SW480 (cell line): Measurements from ENCODE around the gene SHLD2.
"Not testable (repeated sequence)": the region's sequence is repeated elsewhere in the genome, so short reads cannot be mapped to it uniquely, and the experiment has no call there.

Source experiments
- DNase-seq: peaks from one replicate; pipeline ENCODE4 v3.0.0-alpha.2; 2016; ENCODE audit warnings: low spot score

The SHLD2 gene

DNA sequence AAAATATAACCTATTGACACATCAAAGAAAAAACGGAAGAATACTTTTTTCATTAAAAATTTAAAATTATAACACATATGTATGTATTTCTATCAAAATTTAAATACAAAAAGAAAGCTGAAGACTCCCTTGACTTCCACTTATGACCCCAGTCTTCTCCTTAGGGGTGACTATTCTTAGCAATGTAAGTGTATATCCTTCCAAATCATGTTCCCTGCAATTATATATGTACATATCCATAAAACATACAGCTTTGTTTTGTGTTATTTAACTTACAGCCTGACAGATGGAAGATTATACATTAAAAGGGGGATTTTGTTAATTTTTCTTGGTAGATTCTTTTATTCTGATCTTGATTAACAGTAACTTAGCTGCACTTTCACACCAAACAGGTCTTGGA is 9.5 kb upstream of the SHLD2 start:
- no peak for DNase-seq

DNA sequence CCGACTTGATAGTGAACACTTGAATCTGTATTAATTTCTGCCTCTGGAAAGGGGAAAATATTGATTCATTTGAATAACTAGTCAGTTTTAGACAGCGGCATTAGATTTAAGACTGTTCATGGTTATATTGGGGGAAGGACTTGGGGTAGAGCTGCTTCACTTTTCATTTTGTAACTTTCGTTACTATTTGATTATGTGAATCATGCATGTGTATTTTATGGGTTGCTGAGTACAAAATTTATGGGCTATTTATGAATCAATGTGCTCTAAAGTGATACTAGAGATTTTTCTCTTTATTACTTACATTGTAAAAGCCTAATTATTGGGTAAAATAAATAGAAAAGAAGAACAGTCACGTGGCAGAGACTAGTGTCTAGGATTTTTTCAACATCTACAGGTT is 5.3 kb upstream of the SHLD2 start:
- DNase-seq, result no peak

DNA sequence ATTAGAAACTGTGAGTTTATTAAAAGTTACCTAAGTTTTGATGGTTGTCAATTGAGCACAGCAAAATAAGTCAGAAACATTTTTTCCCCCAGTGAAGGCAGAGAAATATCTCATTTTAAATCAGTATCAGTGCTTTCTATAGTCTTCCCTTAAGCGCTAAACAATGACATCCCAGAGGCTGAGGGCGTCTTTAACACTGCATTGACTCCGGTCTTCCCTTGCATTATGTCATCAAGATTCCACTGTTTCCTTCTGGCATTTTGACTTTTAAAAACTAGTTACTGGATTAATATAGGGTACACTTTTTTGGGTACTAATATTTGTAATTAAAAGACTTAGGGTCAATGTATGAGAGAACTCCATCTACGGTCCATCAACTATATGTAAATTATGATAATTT is 4.2 kb upstream of the SHLD2 start:
- DNase-seq, result no peak

DNA sequence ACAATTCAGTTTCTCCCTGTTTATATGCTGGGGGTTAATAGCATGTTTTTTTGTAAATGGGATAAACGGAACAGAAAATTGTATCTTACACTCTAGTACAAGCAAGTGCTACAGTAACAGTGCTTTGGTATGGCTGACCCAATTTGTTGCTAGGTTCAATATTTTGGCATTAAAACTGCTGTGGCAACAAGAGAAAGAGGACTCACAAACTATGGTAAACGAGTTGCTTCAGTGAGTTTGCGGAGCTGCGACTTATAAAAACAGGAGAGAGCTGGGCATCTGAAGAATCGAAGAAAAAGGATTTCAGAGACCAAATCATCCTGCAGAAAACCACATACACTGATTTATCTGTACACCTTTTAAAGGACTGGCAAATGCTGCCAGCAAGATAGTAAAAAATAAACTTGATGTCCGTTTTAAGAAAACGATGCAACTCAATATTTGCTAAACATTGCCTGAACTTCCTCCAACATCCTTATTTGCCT is 2.6 kb upstream of the SHLD2 start:
- DNase-seq, result peak; percentile 7

DNA sequence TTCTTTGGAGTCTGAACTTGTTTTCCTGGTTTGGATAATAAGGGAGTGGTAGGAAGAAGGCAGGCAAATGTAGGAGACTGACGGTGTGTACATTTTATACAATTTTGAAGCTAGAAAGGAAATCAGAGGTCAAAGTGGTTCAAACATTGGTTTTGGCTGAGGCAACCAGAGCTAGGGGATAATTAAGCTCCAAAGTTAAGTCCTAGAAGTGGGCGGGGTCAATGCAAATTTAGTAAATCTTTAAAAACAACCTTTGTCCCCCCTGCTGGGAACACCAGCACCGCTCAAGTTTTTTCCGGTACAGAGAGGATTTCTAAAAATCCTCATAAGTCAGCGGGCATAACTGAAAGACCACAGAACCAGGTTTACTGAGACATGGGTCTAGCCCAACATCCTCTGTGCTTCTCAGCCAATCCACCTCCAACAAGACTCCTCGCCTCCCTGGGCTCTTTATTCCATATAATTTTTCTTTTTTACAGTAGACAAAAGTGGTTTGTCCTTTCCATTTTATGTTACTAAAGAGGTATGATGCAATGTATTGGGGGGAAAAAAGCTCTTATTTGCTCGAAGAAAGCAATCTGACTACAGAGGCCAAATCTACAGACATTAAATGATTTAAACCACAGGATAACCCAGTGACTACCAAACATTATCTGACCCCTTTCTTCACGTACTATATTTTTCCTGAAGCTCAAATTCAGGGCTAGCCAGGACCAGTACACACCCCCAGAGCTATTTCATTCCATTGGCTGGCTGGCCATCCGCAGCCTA is 2.0 kb upstream of the SHLD2 start:
- peak; percentile 63 for DNase-seq

DNA sequence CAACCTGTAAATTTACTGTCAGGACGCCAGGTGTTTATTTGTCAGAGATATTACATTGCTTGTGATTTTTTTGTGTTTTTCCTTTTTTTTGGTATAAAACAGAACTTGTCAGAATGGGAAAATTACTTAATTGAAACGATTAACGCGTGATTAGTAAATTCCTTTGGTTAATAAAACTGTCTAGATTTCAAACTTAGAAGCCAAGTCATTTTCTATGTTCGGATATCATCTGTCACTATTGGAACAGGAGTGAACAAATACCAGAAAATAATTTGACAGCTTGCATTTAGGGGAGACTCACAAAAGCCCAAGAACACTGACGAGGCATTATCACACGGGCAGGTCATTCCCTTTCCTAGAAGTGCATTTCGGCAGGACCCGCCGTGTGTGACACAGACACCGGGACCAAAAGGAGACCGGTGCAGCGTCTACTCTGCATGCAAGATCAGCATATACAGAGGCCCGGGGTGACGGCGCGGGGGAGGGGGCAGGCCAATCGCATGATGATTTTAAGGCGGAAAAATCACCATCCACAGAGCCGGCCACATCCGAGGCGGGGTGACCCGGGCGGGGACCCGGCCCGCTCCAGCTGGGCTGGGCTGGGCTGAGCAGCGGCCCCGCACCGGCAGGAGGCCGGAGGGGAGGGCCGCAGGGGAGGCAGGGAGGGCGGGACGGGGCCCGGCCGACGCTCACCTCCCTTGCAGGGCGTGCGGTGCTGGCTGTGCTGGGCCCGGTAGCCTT is 1.2 kb upstream of the SHLD2 start:
- DNase-seq, result peak; percentile 55

DNA sequence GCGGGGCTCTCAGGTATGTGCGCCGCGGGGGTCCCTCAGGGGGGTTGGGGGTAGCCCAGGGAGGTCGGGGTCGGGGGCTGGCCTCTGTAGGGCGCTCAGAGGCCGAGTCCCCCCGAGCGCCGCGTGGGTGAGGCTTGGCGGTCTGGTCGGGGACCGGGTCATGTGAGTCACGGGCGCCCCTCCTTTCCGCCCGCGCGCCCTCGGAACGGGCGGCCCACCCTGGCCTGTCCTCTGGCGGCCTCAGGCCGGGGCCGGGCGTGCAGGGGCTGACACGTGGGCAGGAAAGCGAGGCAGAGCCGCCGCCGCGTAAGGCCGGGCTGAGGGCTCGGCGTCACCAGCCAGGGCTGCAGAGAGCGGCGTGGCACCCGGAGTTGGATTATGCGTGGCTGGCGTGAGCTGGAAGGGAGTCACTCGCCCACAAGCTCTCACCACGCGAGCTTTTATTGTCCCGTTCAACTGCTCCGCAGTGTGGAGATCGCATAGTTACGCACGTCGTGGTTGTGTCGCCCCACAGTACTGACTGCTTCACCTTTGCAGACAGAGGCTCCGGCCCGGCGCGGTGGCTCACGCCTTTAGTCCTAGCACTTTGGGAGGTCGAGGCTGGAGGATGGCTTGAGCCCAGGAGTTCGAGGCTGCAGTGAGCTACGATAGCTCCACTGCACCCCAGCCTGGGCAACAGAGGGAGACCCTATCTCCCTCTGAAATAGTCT is 385 bp downstream of the SHLD2 start:
- peak; percentile 80 for DNase-seq

DNA sequence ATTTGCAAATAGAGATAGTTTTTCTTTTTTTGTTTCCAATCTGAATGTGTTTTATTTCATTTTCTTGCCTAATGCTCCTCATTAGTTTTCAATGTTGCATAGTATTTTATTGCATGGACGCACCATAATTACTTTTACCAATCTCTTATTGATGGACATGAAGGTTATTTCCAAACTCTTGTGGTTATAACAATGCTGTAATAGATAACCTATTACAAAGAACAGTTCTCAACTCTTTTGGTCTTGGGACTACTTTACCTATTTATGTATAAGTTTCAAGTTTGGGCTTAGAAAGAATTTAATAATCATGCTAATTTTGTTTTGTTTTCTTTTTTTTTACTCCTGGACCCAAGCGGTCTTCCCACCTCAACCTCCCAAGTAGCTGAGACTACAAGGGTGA is 7.0 kb downstream of the SHLD2 start:
- no peak for DNase-seq

DNA sequence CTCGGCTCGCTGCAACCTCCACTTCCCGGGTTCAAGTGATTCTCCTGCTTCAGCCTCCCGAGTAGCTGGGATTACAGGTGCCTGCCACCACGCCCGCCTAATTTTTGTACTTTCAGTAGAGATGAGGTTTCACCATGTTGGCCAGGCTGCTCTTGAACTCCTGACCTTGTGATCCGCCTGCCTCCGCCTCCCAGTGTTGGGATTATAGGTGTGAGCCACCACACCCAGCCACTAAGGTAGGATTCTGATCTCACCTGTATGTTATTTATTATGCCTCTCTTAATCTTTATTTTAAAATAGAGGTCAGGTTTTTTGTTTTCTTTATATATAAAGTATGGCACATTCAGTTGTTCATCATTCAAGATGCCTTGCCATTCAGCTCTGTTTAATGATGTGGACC is 9.7 kb downstream of the SHLD2 start:
- DNase-seq, result not testable (repeated sequence)

DNA sequence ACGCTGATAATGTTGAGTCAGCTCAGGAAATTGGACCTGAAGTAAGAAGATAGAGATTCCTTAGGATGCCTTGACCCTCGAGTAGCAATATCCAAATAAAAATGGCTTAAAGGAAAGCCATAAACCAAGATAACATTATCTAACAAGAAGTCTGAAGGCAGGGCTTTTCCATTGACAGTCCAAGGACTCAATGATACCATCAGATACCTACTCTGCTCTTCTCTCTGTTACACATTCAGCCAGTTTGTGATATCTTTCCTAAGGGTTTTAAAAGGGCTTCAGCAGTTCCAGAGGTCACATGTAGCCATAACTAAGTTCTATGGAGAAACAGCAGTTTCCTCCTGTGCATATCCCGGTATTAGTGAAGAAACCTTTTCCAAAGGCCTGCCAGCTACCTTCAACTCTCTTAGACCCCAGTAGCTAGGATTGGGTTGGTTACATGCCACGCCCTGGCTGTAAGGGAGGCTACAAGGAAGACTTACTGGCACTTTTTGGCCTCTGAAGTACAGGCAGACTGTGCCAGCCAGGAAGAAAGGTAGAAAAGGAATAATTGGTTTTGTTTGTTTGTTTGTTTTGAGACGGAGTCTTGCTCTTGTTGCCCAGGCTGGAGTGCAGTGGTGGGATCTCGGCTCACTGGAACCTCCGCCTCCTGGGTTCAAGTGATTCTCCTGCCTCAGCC is 10.6 kb downstream of the SHLD2 start:
- no peak for DNase-seq

DNA sequence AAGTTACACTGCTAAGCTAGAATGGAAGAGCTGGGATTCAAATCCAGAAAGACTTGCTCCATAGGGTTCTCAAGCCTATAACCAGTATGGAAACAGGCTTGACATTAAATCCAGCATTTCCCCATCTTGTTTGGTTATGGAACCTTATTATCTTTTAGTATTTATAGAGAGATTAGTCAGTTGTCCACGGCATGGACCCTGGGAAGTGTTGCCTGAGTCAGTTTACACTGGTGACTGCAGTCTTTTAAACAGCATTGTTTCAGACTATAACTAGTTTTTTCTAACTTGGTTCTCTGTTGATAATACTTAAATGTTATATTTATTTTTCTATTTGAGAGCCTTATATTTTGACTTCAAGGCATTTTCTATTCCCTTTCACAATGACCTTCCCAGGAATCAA is 23.1 kb downstream of the SHLD2 start:
- not testable (repeated sequence) for DNase-seq

DNA sequence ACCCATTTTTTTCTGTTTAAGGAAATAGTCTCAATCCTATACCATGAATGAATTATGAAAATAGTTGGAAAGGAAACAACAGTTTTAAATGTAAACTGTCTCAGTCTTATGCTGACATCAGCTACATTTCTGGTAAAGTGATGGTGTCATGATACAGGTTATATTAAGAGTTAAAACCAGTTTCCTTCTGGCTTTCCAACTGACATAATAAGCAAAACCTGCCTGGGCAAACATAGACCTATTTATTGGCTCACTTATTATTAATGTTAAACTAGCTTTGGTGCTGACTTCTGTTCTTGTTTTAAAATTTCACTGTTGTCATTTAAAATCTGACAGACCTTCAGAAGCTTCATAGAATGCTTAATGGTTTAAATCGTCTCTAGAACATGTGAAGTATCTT is 24.0 kb downstream of the SHLD2 start:
- DNase-seq, result not testable (repeated sequence)

DNA sequence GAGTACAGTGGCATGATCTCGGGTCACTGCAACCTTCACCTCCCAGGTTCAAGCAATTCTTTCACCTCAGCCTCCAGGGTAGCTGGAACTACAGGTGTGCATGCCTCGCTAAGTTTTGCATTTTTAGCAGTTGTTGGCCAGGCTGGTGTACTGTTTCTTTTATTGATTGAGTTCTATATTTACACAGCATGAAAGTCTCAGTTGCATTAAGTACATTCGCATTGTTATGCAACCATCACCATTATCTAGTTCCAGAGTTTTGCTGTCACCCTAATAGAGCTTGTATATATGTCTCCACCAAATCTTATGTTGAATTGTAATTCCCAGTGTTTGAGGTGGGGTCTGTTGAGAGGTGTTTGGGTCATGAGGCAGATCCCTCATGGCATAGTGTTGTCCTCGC is 28.3 kb downstream of the SHLD2 start:
- not testable (repeated sequence) for DNase-seq

DNA sequence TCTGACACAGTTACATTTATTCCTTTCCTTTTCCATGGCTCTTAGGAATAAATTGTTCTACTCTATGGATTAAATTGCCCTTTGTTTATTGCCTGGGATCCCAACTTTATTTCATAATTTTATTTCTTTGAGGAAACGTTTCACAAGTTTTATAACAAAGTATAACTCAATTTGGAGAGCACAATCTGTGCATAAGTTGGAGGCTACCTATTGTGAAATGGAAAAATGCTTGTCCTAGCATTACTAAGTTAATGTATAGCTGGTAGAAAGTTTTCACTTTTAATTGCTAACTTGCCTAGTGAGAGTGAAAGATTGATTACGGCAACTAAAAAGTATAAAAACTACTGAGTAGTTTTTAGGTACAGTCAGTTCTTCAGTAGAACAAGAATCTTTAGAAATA is 32.0 kb downstream of the SHLD2 start:
- not testable (repeated sequence) for DNase-seq

DNA sequence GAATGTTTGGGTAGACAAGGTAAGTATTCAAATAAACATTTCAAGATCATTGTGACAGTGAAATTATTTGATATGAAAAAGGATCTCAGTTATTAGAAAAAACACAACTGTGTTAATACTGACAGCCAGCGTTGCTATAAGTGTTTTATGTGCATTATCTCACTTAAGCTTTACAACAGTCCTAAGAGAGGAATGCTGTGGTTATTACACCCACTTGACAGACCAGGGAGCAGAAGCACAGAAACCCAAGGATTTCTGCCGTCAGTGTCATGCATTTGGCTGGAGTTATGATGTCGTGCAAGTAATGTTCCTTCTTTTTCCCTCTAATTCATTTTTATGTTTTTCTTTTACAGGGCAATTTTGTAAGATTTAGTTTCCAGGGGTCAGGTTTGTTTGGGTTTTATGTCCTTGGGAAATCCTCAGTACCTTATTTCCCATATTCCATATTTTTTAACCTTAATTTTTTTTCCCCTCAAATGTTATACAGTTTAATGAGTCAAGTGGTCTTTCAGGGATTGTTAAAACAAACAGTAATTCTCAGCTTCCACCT is 32.7 kb downstream of the SHLD2 start:
- not testable (repeated sequence) for DNase-seq

DNA sequence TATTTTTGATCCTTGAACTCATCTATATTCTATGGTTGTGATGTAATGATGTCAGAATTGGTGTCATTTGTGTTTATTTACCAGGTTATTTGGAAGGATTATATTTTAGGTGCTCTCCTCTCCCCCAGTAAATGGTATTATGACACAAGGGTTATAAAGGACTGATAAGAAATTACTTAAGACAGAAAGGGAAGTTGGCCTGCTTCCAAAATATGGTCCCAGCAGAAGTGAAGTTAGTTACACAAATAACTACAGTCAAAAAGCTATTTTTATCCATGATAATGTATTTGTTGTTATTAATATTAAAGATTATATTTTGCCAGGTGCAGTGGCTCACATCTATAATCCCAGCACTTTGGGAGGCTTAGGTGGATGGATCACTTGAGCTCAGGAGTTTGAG is 37.2 kb downstream of the SHLD2 start:
- not testable (repeated sequence) for DNase-seq

DNA sequence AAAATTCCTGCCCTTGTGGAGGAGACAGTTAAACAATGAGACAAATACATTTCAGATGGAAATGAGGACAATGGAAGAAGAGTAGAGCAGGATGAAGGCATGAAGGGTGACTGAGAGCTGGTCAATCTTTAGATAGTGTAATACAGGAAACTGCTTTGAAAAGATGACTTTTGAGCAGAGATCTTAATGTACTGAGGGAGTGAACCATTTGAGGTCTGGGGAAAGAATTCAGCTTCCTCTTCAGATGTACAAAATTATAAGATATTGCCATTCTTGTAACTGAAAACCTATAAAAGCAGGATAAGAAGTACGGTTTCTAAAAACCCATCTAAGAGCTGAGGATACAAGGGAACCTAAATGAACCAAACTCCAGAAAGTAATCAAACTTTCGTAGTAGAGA is 38.9 kb downstream of the SHLD2 start:
- DNase-seq, result not testable (repeated sequence)

DNA sequence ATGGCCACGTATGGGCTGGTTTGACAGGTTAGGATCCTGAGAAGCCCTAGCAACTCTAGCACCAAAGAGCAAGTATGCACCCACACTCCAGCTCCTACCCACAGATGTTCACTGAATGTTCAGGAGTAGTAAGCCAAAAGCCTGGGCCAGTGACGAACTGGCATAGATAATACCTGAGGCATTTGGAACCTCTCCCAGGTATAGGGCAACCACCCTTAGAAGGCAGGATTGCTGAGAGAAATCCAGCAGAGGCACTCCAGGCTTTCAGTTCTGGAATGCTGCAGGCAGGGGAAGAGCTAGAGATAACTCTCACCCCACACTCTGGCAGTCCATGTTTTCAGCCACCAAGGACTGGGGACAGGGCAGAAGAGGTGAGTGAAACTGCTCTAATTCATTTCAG is 39.4 kb downstream of the SHLD2 start:
- DNase-seq, result not testable (repeated sequence)

DNA sequence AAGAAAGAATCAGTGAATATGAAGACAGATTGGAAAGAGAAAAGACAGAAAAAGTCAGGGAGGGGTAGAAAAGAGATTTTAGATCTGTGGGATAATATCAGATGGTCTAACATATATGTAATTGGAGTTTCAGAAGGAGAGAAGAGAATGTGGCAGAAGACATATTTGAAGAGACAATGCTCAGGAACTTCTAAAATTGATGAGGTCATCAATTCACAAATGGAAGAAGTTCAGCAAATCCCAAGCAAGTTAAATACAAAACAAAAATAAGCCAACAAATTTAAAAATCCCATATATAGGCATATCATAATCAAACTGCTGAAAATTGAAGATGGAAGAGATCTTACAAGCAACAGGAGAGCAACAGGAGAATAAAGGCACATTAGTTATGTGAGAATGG is 42.5 kb downstream of the SHLD2 start:
- not testable (repeated sequence) for DNase-seq

DNA sequence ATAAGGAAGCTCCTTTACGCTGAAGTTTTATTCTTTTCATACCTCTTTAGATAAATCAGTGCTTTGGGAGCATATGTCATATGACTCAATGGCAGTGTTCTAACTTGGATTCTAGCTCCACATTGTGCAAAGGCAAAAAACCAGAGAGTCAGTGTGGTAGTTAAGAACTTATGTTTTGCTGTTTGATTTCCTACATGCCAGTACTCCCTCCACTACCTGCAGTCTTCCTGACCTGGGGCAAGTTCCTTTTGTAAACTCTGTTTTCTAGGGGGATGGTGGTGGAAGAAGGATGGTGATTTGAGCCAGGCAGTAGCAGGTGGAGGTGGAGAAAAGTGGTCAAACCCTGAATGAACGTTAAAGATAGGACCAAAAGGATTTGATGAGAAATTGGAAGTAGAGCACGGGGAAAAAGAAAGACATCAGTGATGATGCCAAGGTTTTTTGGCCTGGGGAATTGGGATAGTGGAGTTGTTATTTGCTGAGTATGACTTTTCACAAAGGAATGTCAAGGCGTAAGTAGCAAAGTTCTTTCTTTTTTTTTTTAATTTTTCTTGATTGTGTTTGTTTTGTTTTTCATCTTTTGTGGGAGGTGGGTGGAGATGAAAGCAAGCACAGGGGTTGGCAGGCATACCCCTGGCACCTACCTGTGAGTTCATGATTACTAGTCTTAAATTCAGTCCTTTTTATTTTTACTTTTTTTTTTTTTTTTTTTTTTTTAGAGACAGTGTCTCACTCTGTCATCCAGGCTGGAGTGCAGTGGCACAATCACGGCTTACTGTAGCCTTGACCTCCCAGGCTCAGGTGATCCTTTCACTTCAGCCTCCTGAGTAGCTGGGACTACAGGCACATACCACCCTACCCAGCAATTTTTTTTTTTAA is 47.5 kb downstream of the SHLD2 start:
- DNase-seq, result not testable (repeated sequence)

DNA sequence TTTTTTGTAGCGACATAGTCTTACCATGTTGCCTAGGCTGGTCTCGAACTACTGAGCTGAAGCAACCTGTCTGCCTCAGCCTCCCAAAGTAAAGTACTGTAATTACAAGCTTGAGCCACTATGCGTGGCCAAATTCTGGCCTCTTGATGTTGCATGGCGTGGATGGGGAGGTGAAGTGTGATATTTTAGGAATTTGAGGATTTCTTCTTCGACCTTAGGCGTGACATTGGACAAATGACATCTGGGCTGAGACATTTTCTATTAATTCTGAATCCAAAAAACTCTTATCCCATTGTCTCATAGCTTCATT is 48.1 kb downstream of the SHLD2 start:
- not testable (repeated sequence) for DNase-seq
